Epithelial cell of prostate (primary cell): Measurements from ENCODE around the gene AKIRIN1.
A peak's percentile ranks its signal among the peaks of the same experiment; 100 is the strongest.
"Not testable (repeated sequence)": the region's sequence is repeated elsewhere in the genome, so short reads cannot be mapped to it uniquely, and the experiment has no call there.

Experiments used
- DNase-seq: peaks from one replicate; pipeline ENCODE4 v3.0.0-alpha.2; 2011; ENCODE audit warnings: low read depth, low spot score
- H3K27ac ChIP-seq: fragments of 450-650 bp; 2 replicates; pipeline ENCODE4 v1.5.1; 2017; ENCODE audit warnings: mild to moderate bottlenecking

The AKIRIN1 gene

DNA sequence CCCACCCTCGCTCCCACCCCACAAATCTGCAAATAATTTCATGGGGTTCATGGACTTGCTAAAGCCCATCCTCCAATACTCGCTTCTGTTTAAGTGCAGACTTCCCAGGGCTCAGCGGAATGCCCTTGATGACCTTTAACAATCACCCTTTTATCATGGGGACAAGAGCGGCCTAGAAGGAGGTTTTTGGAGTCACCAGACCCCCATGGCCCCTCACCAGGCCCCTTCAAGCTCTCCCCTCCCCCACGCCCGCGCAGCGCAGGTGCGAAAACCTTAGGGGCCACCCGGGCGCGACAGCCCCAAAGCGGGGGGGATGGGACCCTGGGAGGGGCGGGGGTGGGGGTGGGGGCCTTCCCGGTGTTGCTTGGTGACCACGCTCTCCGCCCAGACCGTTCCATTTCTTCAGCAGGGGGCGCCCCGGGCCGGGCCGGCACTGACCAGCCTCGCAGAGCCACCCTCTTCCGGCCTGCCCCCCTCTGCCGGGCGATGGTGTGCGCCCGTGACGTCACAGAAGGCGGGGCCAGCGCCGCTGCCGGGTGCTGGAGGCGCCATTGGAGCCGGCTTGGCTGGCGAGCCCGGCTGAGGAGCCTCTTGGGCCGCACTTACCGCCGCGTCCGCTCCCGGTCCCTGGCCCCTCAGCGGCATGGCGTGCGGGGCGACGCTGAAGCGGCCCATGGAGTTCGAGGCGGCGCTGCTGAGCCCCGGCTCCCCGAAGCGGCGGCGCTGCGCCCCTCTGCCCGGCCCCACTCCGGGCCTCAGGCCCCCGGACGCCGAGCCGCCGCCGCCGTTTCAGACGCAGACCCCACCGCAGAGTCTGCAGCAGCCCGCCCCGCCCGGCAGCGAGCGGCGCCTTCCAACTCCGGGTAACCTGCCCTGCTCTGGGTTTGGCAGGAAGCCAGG, at the start of gene AKIRIN1:
AKIRIN1 (plus strand) TSS at position 539 of the 900 bp plus-strand sequence; CDS start at position 644, 105 bp downstream.
- H3K27ac ChIP-seq = peak within 1 kb of the TSS; percentile 79
- peak; percentile 76 for DNase-seq

GRCh38 chr1:38941527-38942019, 49.5 kb upstream of the AKIRIN1 start, which contains the start of gene RHBDL2:
RHBDL2 (minus strand) TSS chr1:38941830; CDS start chr1:38919212, 22,618 bp downstream.
- peak within 1 kb of the TSS; percentile 51 for H3K27ac ChIP-seq
- no peak for DNase-seq

GRCh38 chr1:38942664-38943428, 48.2 kb upstream of the AKIRIN1 start:
- no peak overlapping the region for H3K27ac ChIP-seq
- no peak for DNase-seq

DNA sequence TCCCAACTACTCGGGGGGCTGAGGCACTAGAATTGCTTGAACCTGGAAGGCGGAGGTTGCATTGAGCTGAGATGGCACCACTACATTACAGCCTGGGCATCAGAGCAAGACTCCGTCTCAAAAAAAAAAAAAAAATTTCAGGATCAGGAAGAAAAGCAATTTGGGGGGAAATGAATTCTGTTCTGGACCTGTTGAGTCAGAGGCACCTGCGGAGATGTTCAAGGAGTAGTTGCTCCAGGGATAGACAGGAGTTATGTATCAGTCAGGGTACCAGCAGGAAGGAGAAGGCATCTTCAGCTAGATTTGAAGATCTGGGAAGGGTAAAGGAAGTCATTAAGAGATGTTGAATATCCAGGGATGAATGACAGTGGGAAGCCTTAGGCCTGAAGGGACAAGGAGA, 46.5 kb upstream of the AKIRIN1 start:
- DNase-seq = no peak
- no peak overlapping the region for H3K27ac ChIP-seq

- H3K27ac ChIP-seq = peak overlapping the region; percentile 83
- no peak for DNase-seq
Observed at GRCh38 chr1:38950553-38950952, 40.5 kb upstream of the AKIRIN1 start.

DNA sequence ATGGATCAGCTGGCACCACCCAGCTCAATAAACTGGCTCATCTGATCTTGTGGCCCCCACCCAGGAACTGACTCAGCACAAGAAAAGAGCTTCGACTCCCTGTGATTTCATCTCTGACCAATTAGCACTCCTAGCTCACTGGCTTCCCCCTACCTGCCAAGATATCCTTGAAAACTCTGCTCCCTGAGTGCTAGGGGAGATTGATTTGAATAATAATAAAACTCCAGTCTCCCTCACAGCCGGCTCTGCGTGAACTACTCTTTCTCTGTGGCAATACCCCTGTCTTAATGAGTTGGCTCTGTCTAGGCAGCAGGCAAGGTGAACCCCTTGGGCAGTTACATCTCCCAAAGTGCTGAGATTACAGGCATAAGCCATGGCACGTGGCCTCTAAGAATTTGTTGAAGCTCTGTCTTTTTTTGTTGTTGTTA, 37.6 kb upstream of the AKIRIN1 start:
- DNase-seq = no peak
- H3K27ac ChIP-seq = peak overlapping the region; percentile 83

DNA sequence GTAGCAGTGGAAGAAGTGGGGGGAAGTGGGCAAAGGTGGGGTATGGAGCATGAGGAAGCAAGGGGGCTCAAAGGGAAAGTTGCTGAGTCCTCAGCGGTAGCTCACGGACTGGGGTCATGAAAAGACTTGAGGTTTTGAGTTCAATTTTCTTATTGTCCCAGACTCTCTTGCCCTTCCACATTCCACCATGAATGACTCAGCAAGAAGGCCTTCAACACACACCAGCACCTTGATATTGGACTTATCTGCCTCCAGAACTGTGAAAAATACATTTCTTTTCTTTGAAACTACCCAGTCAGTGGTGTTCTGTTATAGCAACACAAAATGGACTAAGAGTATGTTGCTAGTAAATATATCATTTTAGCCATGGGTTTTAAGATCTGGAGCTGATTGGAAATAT, 32.1 kb upstream of the AKIRIN1 start:
- no peak for DNase-seq
- peak overlapping the region; percentile 99 for H3K27ac ChIP-seq

GRCh38 chr1:38962113-38962512, 29.0 kb upstream of the AKIRIN1 start:
- DNase-seq = peak; percentile 90
- peak overlapping the region; percentile 99 for H3K27ac ChIP-seq

- H3K27ac ChIP-seq = peak overlapping the region; percentile 99
- no peak for DNase-seq
Observed at GRCh38 chr1:38962560-38962959, 28.5 kb upstream of the AKIRIN1 start.

DNA sequence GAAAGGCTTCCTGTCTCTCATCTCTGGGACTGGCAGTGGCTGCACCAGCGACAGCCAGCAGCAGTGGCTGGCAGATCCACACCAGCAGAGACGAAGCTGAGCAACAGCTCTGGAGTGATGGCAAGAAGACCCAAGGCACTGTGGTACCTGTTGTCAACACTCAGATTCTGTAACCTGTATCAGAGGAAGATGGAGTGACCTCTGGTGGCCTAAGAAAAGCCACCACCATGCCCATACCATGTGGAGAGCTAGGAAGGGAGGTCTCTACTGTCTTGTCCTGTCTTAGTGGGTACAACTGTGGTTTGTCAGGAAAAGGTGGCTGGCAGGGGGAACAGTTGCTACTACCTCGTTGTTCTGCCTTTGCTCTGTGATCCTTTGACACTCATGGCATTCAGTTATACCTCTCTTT, 26.9 kb upstream of the AKIRIN1 start:
- no peak for DNase-seq

DNA sequence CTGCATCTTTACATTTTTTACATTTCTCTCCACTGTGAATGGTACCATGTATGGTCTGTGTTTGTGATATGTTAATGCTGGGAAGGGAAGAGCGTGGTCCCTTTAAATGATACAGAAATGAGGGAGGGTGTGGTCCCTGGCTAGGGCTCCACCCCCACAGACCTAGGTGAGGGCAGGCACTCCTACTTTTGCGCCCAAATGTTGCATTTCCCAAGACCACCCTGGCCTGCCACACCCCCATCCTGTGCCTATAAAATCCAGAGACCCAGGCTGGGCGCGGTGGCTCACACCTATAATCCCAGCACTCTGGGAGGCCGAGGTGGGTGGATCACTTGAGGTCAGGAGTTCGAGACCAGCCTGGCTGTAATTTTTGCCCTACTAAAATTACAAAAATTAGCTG, 17.9 kb upstream of the AKIRIN1 start:
- not testable (repeated sequence) for DNase-seq

More for the DNA sequence above, 26.9 kb upstream of the AKIRIN1 start:
- H3K27ac ChIP-seq = no peak overlapping the region

DNA sequence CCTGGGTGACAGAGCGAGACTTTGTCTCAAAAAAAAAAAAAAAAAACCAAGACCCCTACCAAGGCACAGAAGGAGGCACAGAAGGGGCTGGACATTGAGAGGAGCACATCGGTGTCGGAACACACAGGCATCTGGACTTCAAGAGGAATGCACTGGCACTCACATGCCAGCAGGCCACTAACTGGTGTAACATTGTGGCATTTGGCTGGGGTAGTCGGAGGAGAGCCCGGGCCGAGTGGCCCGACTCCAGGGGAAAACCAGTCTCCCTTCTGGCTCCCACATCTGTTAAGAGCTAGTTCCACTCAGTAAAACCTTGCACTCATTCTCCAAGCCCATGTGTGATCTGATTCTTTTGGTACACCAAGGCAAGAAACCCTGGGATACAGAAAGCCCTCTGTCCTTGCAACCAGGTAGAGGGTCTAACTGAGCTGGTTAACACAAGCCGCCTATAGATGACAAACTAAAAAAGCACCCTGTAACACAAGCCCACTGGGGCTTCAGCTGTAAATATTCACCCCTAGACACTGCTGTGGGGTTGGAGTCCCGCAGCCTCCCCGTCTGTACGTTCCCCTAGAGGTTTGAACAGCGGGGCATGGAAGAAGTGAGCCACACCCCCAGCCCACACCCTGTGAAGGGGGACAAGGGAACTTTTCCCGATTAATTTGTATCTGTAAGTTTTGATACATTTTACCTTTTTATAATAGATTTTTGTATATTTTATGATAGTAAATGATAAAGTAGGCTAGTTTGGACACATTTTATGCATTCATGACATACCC, 17.2 kb upstream of the AKIRIN1 start:
- DNase-seq = no peak

More for the DNA sequence above, 17.9 kb upstream of the AKIRIN1 start:
- not testable (repeated sequence) for H3K27ac ChIP-seq

GRCh38 chr1:38977399-38978244, 13.5 kb upstream of the AKIRIN1 start:
- DNase-seq, H3K27ac ChIP-seq: not testable (repeated sequence)

More for the DNA sequence above, 17.2 kb upstream of the AKIRIN1 start:
- no peak overlapping the region for H3K27ac ChIP-seq

DNA sequence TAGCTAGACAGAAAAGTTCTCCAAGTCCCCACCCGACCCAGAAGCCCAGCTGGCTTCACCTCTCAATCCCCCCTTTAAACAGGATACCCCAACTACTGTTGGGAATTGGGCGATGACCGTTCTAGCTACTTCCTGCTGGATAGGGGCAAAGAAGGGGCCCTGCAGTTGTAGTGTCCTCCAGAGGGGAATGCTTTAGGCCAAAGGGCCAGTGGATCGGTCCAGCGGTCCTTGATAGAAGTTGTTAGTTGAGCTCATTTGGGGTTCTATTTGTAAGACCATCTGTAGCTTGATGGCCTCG, 12.9 kb upstream of the AKIRIN1 start:
- not testable (repeated sequence) for DNase-seq

GRCh38 chr1:38979380-38979779, 11.7 kb upstream of the AKIRIN1 start:
- DNase-seq, H3K27ac ChIP-seq: not testable (repeated sequence)

More for the DNA sequence above, 12.9 kb upstream of the AKIRIN1 start:
- not testable (repeated sequence) for H3K27ac ChIP-seq

GRCh38 chr1:38989979-38990378, 1.1 kb upstream of the AKIRIN1 start:
- peak overlapping the region; percentile 79 for H3K27ac ChIP-seq
- no peak for DNase-seq

DNA sequence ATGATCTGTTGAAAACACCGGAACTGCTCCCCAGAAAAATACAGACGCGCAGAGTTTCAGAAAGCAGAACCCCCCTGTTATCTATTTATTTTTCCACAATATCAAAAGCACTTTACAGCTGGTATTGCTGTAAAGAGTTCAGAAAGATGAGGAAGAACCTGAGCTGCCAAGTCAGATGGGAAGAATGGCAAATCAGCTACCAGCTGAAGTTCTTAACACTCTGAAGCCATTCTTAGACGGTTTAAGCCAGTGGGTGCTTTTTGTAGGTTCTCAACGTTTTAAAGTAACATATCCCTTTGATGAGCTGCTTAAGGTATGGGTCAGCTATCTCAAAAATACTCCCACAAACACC, 714 bp upstream of the AKIRIN1 start:
- no peak for DNase-seq
- H3K27ac ChIP-seq = peak overlapping the region; percentile 79

GRCh38 chr1:38991638-38992411, 749 bp downstream of the AKIRIN1 start:
- no peak for DNase-seq
- peak overlapping the region; percentile 79 for H3K27ac ChIP-seq
